ENCODE results near the gene IMP3.
"Not testable (repeated sequence)": the region's sequence is repeated elsewhere in the genome, so short reads cannot be mapped to it uniquely, and the experiment has no call there.

Gene IMP3

GRCh38 chr15:75639709-75640482 is at the start of gene IMP3:
IMP3 (minus strand) TSS chr15:75640224; CDS start chr15:75640168, 56 bp downstream.
- peak; percentile 96 for DNase-seq (ENCODE audit: low spot score)

- not testable (repeated sequence) for DNase-seq (ENCODE audit: low spot score)
Measured at GRCh38 chr15:75689429-75689828, 49.4 kb upstream of the IMP3 start.

GRCh38 chr15:75688831-75689230 is 48.8 kb upstream of the IMP3 start:
- no peak for DNase-seq (ENCODE audit: low spot score)

- DNase-seq (ENCODE audit: low spot score): no peak
Measured at GRCh38 chr15:75688278-75688557, 48.2 kb upstream of the IMP3 start.

- no peak for DNase-seq (ENCODE audit: low spot score)
Measured at GRCh38 chr15:75687486-75688277, 47.7 kb upstream of the IMP3 start.

- peak; percentile 47 for DNase-seq (ENCODE audit: low spot score)
Measured at GRCh38 chr15:75686212-75686642, 46.2 kb upstream of the IMP3 start.

GRCh38 chr15:75685195-75685594 is 45.2 kb upstream of the IMP3 start:
- no peak for DNase-seq (ENCODE audit: low spot score)

GRCh38 chr15:75684648-75685047 is 44.6 kb upstream of the IMP3 start:
- DNase-seq (ENCODE audit: low spot score): no peak

GRCh38 chr15:75683646-75684312 is 43.8 kb upstream of the IMP3 start:
- peak; percentile 61 for DNase-seq (ENCODE audit: low spot score)

- no peak for DNase-seq (ENCODE audit: low spot score)
Measured at GRCh38 chr15:75682181-75683135, 42.4 kb upstream of the IMP3 start.

- DNase-seq (ENCODE audit: low spot score): no peak
Measured at GRCh38 chr15:75680007-75680789, 40.2 kb upstream of the IMP3 start.

GRCh38 chr15:75678324-75678690 is 38.3 kb upstream of the IMP3 start:
- DNase-seq (ENCODE audit: low spot score): not testable (repeated sequence)

- DNase-seq (ENCODE audit: low spot score): no peak
Measured at GRCh38 chr15:75677465-75678323, 37.7 kb upstream of the IMP3 start.

GRCh38 chr15:75676688-75677464 is 36.9 kb upstream of the IMP3 start:
- no peak for DNase-seq (ENCODE audit: low spot score)

GRCh38 chr15:75675579-75676404 is 35.8 kb upstream of the IMP3 start:
- no peak for DNase-seq (ENCODE audit: low spot score)

GRCh38 chr15:75674366-75674765 is 34.3 kb upstream of the IMP3 start:
- DNase-seq (ENCODE audit: low spot score): no peak

GRCh38 chr15:75673426-75674235 is 33.6 kb upstream of the IMP3 start:
- DNase-seq (ENCODE audit: low spot score): no peak
